H1 (cell line): Measurements from ENCODE around the gene RNASE11. TPM values are rescaled to one million over a fixed set of nuclear protein-coding genes. Genes with fewer than 3 reads are reported as not detected.

Experiments used
- BCL11A ChIP-seq, 2 experiments: IDR thresholded peaks; one replicate each; pipeline ENCODE4 v1.6.1; 2011; ENCODE audit warnings: low read depth in 2 of 2, low read length in 2 of 2, mild to moderate bottlenecking in 2 of 2
- CREB1 ChIP-seq: IDR thresholded peaks from 2 replicates; pipeline ENCODE4 v1.6.1; 2012; ENCODE audit warnings: inconsistent platforms
- HDAC2 ChIP-seq, 2 experiments: fragments of 300-600 bp in 1 of 2; sonication (generic) in 1 of 2; IDR thresholded peaks; 2 replicates each; pipeline ENCODE4 v1.6.1; 2011 to 2012; ENCODE audit warnings: low read depth in 2 of 2, low read length in 2 of 2, mild to moderate bottlenecking in 2 of 2, moderate library complexity in 2 of 2, borderline replicate concordance in 1 of 2, inconsistent platforms in 1 of 2
- NANOG ChIP-seq: IDR thresholded peaks from 2 replicates; pipeline ENCODE4 v1.6.1; 2011; ENCODE audit warnings: low read length, low read depth, mild to moderate bottlenecking, inconsistent platforms; ENCODE audit not compliant: insufficient read depth, poor library complexity, severe bottlenecking
- RAD21 ChIP-seq, 2 experiments: IDR thresholded peaks in 1 of 2; conservative IDR thresholded peaks in 1 of 2; 2 replicates each; pipeline ENCODE4 v1.6.1; 2011; ENCODE audit warnings: low read depth in 2 of 2, low read length in 2 of 2, improper control_type of control experiment in 1 of 2, inconsistent platforms in 1 of 2, mild to moderate bottlenecking in 1 of 2, moderate library complexity in 1 of 2
- SP1 ChIP-seq: IDR thresholded peaks from 2 replicates; pipeline ENCODE4 v1.6.1; 2011; ENCODE audit warnings: low read depth, low read length
- TAF1 ChIP-seq: IDR thresholded peaks from 2 replicates; pipeline ENCODE4 v1.6.1; 2011; ENCODE audit warnings: mild to moderate bottlenecking, low read depth, low read length
- TBP ChIP-seq: IDR thresholded peaks from 2 replicates; pipeline ENCODE4 v1.6.1; 2011; ENCODE audit warnings: low read depth, low read length, improper control_type of control experiment
- TCF12 ChIP-seq: IDR thresholded peaks from 2 replicates; pipeline ENCODE4 v1.6.1; 2011; ENCODE audit warnings: low read depth, mild to moderate bottlenecking, low read length
- polyA plus RNA-seq, 7 experiments: library from polyadenylated mRNA; depleted of rRNA in 3 of 7; stranded (reverse) in 5 of 7; unstranded in 2 of 7; fragments of >200 nt in 5 of 7; fragments of 200-250 nt in 2 of 7; gene quantifications; 1 replicate in 5 of 7; 2 replicates in 1 of 7; 4 replicates in 1 of 7; pipeline versions ENCODE4 v1.2.1 to v1.2.3, GENCODE V29; 2011 to 2013; ENCODE audit warnings: missing spikeins in 2 of 7, mixed read lengths in 2 of 7
- total RNA-seq: library from RNA; stranded (reverse); fragmentation: NEBNext Ultra II Directional; extraction: Animal tissue kit (Norgen Biotek cat#: 25700); gene quantifications from 2 replicates; pipeline ENCODE4 v1.2.1, GENCODE V29; 2021
- TF ChIP-seq, protein P1 (sequence below): fragments of 300-600 bp; sonication (generic); IDR thresholded peaks from 2 replicates; pipeline ENCODE4 v1.7.1; 2012; ENCODE audit warnings: low read length, moderate library complexity, mild to moderate bottlenecking, inconsistent platforms; ENCODE audit not compliant: insufficient replicate concordance
- TF ChIP-seq, protein P2 (sequence below): IDR thresholded peaks from 2 replicates; pipeline ENCODE4 v1.6.1; 2012; ENCODE audit warnings: inconsistent platforms

Gene RNASE11
- total and polyA plus RNA-seq, 2 of the 8 experiments (the other 6 are each of a cell fraction or from before 2014, with no cell fraction given), result not detected

DNA sequence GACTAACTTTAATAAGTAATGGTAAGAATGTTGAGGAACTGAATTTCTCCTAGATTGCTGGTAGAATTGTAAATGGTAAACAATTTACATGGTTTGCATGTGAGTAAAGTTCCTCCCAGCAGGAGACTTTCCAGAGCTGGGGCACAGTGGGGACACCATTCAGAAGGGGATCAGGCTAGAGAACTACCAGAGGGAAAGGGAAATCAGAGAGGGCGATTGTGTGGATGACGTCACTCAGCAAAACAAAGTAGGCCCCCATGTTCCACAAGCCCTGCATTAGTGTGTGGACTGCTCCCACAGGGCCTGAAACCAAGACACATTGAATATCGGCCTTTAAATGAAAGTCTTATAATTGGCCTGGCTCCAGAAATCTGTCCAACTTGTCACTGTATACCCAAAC, 9.5 kb downstream of the RNASE11 start (continued):
- TF ChIP-seq, protein P1, sequence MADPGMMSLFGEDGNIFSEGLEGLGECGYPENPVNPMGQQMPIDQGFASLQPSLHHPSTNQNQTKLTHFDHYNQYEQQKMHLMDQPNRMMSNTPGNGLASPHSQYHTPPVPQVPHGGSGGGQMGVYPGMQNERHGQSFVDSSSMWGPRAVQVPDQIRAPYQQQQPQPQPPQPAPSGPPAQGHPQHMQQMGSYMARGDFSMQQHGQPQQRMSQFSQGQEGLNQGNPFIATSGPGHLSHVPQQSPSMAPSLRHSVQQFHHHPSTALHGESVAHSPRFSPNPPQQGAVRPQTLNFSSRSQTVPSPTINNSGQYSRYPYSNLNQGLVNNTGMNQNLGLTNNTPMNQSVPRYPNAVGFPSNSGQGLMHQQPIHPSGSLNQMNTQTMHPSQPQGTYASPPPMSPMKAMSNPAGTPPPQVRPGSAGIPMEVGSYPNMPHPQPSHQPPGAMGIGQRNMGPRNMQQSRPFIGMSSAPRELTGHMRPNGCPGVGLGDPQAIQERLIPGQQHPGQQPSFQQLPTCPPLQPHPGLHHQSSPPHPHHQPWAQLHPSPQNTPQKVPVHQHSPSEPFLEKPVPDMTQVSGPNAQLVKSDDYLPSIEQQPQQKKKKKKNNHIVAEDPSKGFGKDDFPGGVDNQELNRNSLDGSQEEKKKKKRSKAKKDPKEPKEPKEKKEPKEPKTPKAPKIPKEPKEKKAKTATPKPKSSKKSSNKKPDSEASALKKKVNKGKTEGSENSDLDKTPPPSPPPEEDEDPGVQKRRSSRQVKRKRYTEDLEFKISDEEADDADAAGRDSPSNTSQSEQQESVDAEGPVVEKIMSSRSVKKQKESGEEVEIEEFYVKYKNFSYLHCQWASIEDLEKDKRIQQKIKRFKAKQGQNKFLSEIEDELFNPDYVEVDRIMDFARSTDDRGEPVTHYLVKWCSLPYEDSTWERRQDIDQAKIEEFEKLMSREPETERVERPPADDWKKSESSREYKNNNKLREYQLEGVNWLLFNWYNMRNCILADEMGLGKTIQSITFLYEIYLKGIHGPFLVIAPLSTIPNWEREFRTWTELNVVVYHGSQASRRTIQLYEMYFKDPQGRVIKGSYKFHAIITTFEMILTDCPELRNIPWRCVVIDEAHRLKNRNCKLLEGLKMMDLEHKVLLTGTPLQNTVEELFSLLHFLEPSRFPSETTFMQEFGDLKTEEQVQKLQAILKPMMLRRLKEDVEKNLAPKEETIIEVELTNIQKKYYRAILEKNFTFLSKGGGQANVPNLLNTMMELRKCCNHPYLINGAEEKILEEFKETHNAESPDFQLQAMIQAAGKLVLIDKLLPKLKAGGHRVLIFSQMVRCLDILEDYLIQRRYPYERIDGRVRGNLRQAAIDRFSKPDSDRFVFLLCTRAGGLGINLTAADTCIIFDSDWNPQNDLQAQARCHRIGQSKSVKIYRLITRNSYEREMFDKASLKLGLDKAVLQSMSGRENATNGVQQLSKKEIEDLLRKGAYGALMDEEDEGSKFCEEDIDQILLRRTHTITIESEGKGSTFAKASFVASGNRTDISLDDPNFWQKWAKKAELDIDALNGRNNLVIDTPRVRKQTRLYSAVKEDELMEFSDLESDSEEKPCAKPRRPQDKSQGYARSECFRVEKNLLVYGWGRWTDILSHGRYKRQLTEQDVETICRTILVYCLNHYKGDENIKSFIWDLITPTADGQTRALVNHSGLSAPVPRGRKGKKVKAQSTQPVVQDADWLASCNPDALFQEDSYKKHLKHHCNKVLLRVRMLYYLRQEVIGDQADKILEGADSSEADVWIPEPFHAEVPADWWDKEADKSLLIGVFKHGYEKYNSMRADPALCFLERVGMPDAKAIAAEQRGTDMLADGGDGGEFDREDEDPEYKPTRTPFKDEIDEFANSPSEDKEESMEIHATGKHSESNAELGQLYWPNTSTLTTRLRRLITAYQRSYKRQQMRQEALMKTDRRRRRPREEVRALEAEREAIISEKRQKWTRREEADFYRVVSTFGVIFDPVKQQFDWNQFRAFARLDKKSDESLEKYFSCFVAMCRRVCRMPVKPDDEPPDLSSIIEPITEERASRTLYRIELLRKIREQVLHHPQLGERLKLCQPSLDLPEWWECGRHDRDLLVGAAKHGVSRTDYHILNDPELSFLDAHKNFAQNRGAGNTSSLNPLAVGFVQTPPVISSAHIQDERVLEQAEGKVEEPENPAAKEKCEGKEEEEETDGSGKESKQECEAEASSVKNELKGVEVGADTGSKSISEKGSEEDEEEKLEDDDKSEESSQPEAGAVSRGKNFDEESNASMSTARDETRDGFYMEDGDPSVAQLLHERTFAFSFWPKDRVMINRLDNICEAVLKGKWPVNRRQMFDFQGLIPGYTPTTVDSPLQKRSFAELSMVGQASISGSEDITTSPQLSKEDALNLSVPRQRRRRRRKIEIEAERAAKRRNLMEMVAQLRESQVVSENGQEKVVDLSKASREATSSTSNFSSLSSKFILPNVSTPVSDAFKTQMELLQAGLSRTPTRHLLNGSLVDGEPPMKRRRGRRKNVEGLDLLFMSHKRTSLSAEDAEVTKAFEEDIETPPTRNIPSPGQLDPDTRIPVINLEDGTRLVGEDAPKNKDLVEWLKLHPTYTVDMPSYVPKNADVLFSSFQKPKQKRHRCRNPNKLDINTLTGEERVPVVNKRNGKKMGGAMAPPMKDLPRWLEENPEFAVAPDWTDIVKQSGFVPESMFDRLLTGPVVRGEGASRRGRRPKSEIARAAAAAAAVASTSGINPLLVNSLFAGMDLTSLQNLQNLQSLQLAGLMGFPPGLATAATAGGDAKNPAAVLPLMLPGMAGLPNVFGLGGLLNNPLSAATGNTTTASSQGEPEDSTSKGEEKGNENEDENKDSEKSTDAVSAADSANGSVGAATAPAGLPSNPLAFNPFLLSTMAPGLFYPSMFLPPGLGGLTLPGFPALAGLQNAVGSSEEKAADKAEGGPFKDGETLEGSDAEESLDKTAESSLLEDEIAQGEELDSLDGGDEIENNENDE, result peak; percentile 88
- peak; percentile 80 for TF ChIP-seq NANOG
- TF ChIP-seq, protein P2, sequence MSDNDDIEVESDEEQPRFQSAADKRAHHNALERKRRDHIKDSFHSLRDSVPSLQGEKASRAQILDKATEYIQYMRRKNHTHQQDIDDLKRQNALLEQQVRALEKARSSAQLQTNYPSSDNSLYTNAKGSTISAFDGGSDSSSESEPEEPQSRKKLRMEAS, result peak; percentile 20; the same call in 1 of the 2 replicates
- TF ChIP-seq TBP, result peak; percentile 34; the same call in 1 of the 2 replicates
- TF ChIP-seq TAF1, result no peak
- 0 out of 2 replicates have a peak, but pooled peaks have one; percentile 33 for TF ChIP-seq TCF12
- peak; percentile 15 to 67 for TF ChIP-seq BCL11A (IDR thresholded peaks at IDR 0.05; ENCODE audit: low read depth in 2 of 2, low read length in 2 of 2)
- peak; percentile 80 for TF ChIP-seq SP1
- TF ChIP-seq RAD21 (IDR thresholded peaks at IDR 0.05 in 1 of 2, conservative IDR thresholded peaks at IDR 0.05 in 1 of 2; ENCODE audit: low read depth in 2 of 2, low read length in 2 of 2), result no peak; a peak in 1 of 4 replicates
- TF ChIP-seq CREB1, result peak; percentile 84
- peak; percentile 78 to 91; a peak in 2 of 4 replicates for TF ChIP-seq HDAC2 (IDR thresholded peaks at IDR 0.05; ENCODE audit: borderline replicate concordance in 1 of 2, low read depth in 2 of 2, low read length in 2 of 2)
